Osteoblast (primary cell): Measurements from ENCODE around the gene BOLA2. TPM values are rescaled to one million over a fixed set of nuclear protein-coding genes. Genes with fewer than 3 reads are reported as not detected.

ENCODE experiments used
- small RNA-seq: library from RNA; depleted of rRNA; stranded (forward); fragments of <200 nt; gene quantifications from one replicate; pipeline ENCODE3, GENCODE V24; 2012
- total RNA-seq: library from RNA; depleted of rRNA; stranded (reverse); fragments of >200 nt; gene quantifications from 2 replicates; pipeline ENCODE4 v1.2.3, GENCODE V29; 2012

The BOLA2 gene
- total RNA-seq, 1 donor, result 19.9 TPM

Small RNAs within 50 kb of the gene (small RNA-seq; reads per million reads assigned to genes)
- not detected for gene AC133555.2

Other genes with a start within 250 kb of the BOLA2 start
- 2.5 TPM in 1 of 2 replicates, not detected in the other for gene NPIPB11, start 47.6 kb downstream of the BOLA2 start, total RNA-seq
- gene SLX1B, start 182 bp upstream of the BOLA2 start, total RNA-seq, result 3.8 and 6.2 TPM in 2 replicates
- gene SULT1A4, start 5.6 kb upstream of the BOLA2 start, total RNA-seq, result 0.36 and 1.2 TPM in 2 replicates
- gene NPIPB12, start 52.1 kb upstream of the BOLA2 start, total RNA-seq, result 17.7 and 30.4 TPM in 2 replicates
- gene SPN, start 208.9 kb upstream of the BOLA2 start, total RNA-seq, result under 0.01 TPM in 1 of 2 replicates, not detected in the other
- gene QPRT, start 224.8 kb upstream of the BOLA2 start, total RNA-seq, result 18.0 and 19.5 TPM in 2 replicates